Liver (tissue), 9 donors: ENCODE measurements around the gene MANBA. TPM values are rescaled to one million over a fixed set of nuclear protein-coding genes. Genes with fewer than 3 reads are reported as not detected.

Source experiments
- DNase-seq: peaks from one replicate; pipeline ENCODE4 v3.0.0-alpha.2; 2017; ENCODE audit warnings: low spot score
- H3K27ac ChIP-seq, 2 donors: one replicate each; pipeline ENCODE4 v1.7.0; 2013; ENCODE audit warnings: inconsistent platforms in 2 of 2, low read length in 2 of 2, control low read depth in 1 of 2, low read depth in 1 of 2, mild to moderate bottlenecking in 1 of 2
- H3K27me3 ChIP-seq, 4 donors: one replicate each; pipeline versions ENCODE4 v1.6.1 to v1.7.0; 2013; ENCODE audit warnings: low read length in 3 of 4, inconsistent platforms in 1 of 4, mild to moderate bottlenecking in 1 of 4, moderate library complexity in 1 of 4; ENCODE audit not compliant: control insufficient read depth in 4 of 4, insufficient read depth in 4 of 4
- H3K36me3 ChIP-seq, 4 donors: one replicate each; pipeline versions ENCODE4 v1.6.1 to v1.7.0; 2013; ENCODE audit warnings: low read length in 3 of 4, mild to moderate bottlenecking in 3 of 4, low read depth in 1 of 4, moderate library complexity in 1 of 4; ENCODE audit not compliant: control insufficient read depth in 4 of 4, insufficient read depth in 3 of 4
- H3K4me1 ChIP-seq, 4 donors: one replicate each; pipeline versions ENCODE4 v1.6.1 to v1.7.0; 2013; ENCODE audit warnings: low read length in 3 of 4, mild to moderate bottlenecking in 3 of 4, moderate library complexity in 1 of 4; ENCODE audit not compliant: control insufficient read depth in 4 of 4, insufficient read depth in 4 of 4
- H3K4me3 ChIP-seq, 3 donors: one replicate each; pipeline versions ENCODE4 v1.6.1 to v1.7.0; 2013; ENCODE audit warnings: low read length in 3 of 3, control low read depth in 1 of 3, low read depth in 1 of 3, mild to moderate bottlenecking in 1 of 3
- H3K9ac ChIP-seq, 2 donors: one replicate each; pipeline ENCODE4 v1.7.0; 2013; ENCODE audit warnings: low read length in 2 of 2, mild to moderate bottlenecking in 2 of 2, moderate library complexity in 2 of 2, control low read depth in 1 of 2, low read depth in 1 of 2
- H3K9me3 ChIP-seq, 4 donors: one replicate each; pipeline versions ENCODE4 v1.6.1 to v1.7.0; 2013; ENCODE audit warnings: low read length in 3 of 4; ENCODE audit not compliant: control insufficient read depth in 4 of 4
- ATF3 ChIP-seq: IDR thresholded peaks from 2 replicates; pipeline ENCODE4 v1.6.1; 2016; ENCODE audit warnings: antibody characterized with exemption
- EGR1 ChIP-seq, 2 donors: IDR thresholded peaks; 2 replicates each; pipeline ENCODE4 v1.6.1; 2016 to 2018; ENCODE audit warnings: antibody characterized with exemption in 2 of 2, low read depth in 2 of 2
- FOXA1 ChIP-seq: IDR thresholded peaks from 2 replicates; pipeline ENCODE4 v1.6.1; 2016; ENCODE audit warnings: antibody characterized with exemption
- FOXA2 ChIP-seq: IDR thresholded peaks from 2 replicates; pipeline ENCODE4 v1.6.1; 2016; ENCODE audit warnings: antibody characterized with exemption
- GABPA ChIP-seq, 2 donors: IDR thresholded peaks in 1 of 2; conservative IDR thresholded peaks in 1 of 2; 2 replicates each; pipeline ENCODE4 v1.6.1; 2016; ENCODE audit warnings: antibody characterized with exemption in 2 of 2, mild to moderate bottlenecking in 1 of 2, moderate library complexity in 1 of 2
- HNF4G ChIP-seq: IDR thresholded peaks from 2 replicates; pipeline ENCODE4 v1.6.1; 2016; ENCODE audit warnings: antibody characterized with exemption
- JUND ChIP-seq, 2 donors: IDR thresholded peaks; 2 replicates each; pipeline ENCODE4 v1.6.1; 2016; ENCODE audit warnings: antibody characterized with exemption in 2 of 2
- MAX ChIP-seq: IDR thresholded peaks from 2 replicates; pipeline ENCODE4 v1.6.1; 2016; ENCODE audit warnings: antibody characterized with exemption
- NR2F2 ChIP-seq: IDR thresholded peaks from 2 replicates; pipeline ENCODE4 v1.6.1; 2016; ENCODE audit warnings: antibody characterized with exemption
- RAD21 ChIP-seq, 2 donors: IDR thresholded peaks; 2 replicates each; pipeline ENCODE4 v1.6.1; 2016; ENCODE audit warnings: antibody characterized with exemption in 2 of 2, mild to moderate bottlenecking in 2 of 2
- REST ChIP-seq: IDR thresholded peaks from 2 replicates; pipeline ENCODE4 v1.6.1; 2016; ENCODE audit warnings: antibody characterized with exemption, mild to moderate bottlenecking
- RXRA ChIP-seq, 2 donors: IDR thresholded peaks; 2 replicates each; pipeline ENCODE4 v1.6.1; 2017 to 2018; ENCODE audit warnings: antibody characterized with exemption in 2 of 2, mild to moderate bottlenecking in 1 of 2
- SP1 ChIP-seq: IDR thresholded peaks from 2 replicates; pipeline ENCODE4 v1.6.1; 2018; ENCODE audit warnings: antibody characterized with exemption, mild to moderate bottlenecking
- TAF1 ChIP-seq: conservative IDR thresholded peaks from 2 replicates; pipeline ENCODE4 v1.6.1; 2016; ENCODE audit warnings: antibody characterized with exemption, mild to moderate bottlenecking
- YY1 ChIP-seq: IDR thresholded peaks from 2 replicates; pipeline ENCODE4 v1.6.1; 2016; ENCODE audit warnings: antibody characterized with exemption, mild to moderate bottlenecking
- ZBTB33 ChIP-seq: IDR thresholded peaks from 2 replicates; pipeline ENCODE4 v1.6.1; 2016; ENCODE audit warnings: antibody characterized with exemption
- WGBS: extraction: QIAGEN DNeasy Blood & Tissue Kit; methylation state at CpG from one replicate; pipeline ENCODE4 v1.1.7; 2013; 5-methylcytosine and 5-hydroxymethylcytosine counted together
- polyA plus RNA-seq, 2 donors: library from polyadenylated mRNA; stranded (reverse) in 1 of 2; unstranded in 1 of 2; fragments of 200-250 nt in 1 of 2; fragments of >200 nt in 1 of 2; fragmentation: Nextera tagmentation in 1 of 2; extraction: Ambion mirVana in 1 of 2; gene quantifications; one replicate each; pipeline versions ENCODE4 v1.2.1 to v1.2.3, GENCODE V29; 2013 to 2015
- total RNA-seq, 2 donors: library from RNA; depleted of rRNA; stranded (reverse); fragments of >200 nt; gene quantifications; one replicate each; pipeline ENCODE4 v1.2.3, GENCODE V29; 2014
- donor health status: healthy.
- donor health status: healthy.
- donor health status: healthy.
- donor health status: healthy.
- donor health status: healthy.

The MANBA gene
- total and polyA plus RNA-seq, 4 donors, result 7.1 to 24.2 (median 15.5) TPM

GRCh38 chr4:102787944-102788343, 27.2 kb upstream of the MANBA start:
- H3K27ac ChIP-seq, result no peak overlapping the region
- no peak overlapping the region for H3K9ac ChIP-seq
- TF ChIP-seq NR2F2 (no peak), RXRA (IDR thresholded peaks at IDR 0.05) (no peak), FOXA1 (no peak), ATF3 (no peak), EGR1 (IDR thresholded peaks at IDR 0.05; ENCODE audit: low read depth in 2 of 2) (no peak), GABPA (IDR thresholded peaks at IDR 0.05 in 1 of 2, conservative IDR thresholded peaks at IDR 0.05 in 1 of 2) (no peak), REST (no peak), SP1 (no peak), RAD21 (IDR thresholded peaks at IDR 0.05) (no peak), TAF1 (no peak), FOXA2 (no peak), JUND (IDR thresholded peaks at IDR 0.05) (no peak), ZBTB33 (no peak), HNF4G (no peak), YY1 (no peak)
- no peak for DNase-seq
- peaks cover 0 to 3% (median 0%) of the 10 kb centered on the region in 4 donors for H3K4me1 ChIP-seq
- no peak overlapping the region for H3K4me3 ChIP-seq
- H3K27me3 ChIP-seq, result no peaks in the 10 kb centered on the region
- peaks cover 0 to 3% (median 0%) of the 10 kb centered on the region in 4 donors for H3K9me3 ChIP-seq
- H3K36me3 ChIP-seq, result peaks cover 0 to 4% (median 1%) of the 10 kb centered on the region in 4 donors
- WGBS, result 91% methylated on average over 3 of the region's 3 CpGs

- H3K36me3 ChIP-seq, result peaks cover 0 to 4% (median 1%) of the 10 kb centered on the region in 4 donors
Measured at GRCh38 chr4:102787096-102787881, 26.5 kb upstream of the MANBA start.

More at GRCh38 chr4:102787096-102787881, 26.5 kb upstream of the MANBA start:
- peaks cover 0 to 3% (median 0%) of the 10 kb centered on the region in 4 donors for H3K4me1 ChIP-seq
- H3K9me3 ChIP-seq, result peaks cover 0 to 3% (median 0%) of the 10 kb centered on the region in 4 donors
- no peak overlapping the region for H3K27ac ChIP-seq
- H3K4me3 ChIP-seq, result no peak overlapping the region
- no peaks in the 10 kb centered on the region for H3K27me3 ChIP-seq
- DNase-seq, result no peak
- TF ChIP-seq SP1 (no peak), ATF3 (no peak), MAX (no peak), FOXA1 (no peak), FOXA2 (no peak), NR2F2 (no peak), GABPA (IDR thresholded peaks at IDR 0.05 in 1 of 2, conservative IDR thresholded peaks at IDR 0.05 in 1 of 2) (no peak)
- 96% methylated on average over 7 of the region's 7 CpGs for WGBS
- H3K9ac ChIP-seq, result no peak overlapping the region
